Keratinocyte (primary cell): Measurements from ENCODE around the gene MSANTD1. TPM values are rescaled to one million over a fixed set of nuclear protein-coding genes. Genes with fewer than 3 reads are reported as not detected.

ENCODE experiments used
- DNase-seq: peaks from one replicate; pipeline ENCODE4 v3.0.0-alpha.2; 2011; ENCODE audit warnings: low read depth, missing footprints, low spot score
- FAIRE-seq: peaks from 2 replicates; lab custom pipeline; 2011; peaks lifted over from hg19 to GRCh38; lab: Jason Lieb, UNC
- H2AFZ ChIP-seq: 2 replicates; pipeline ENCODE4 v1.6.0; 2012; ENCODE audit warnings: low read length, control low read depth, inconsistent platforms; ENCODE audit not compliant: control insufficient read depth
- H3K27ac ChIP-seq: 2 replicates; pipeline ENCODE4 v1.5.1; 2011; ENCODE audit warnings: low read length; ENCODE audit not compliant: control insufficient read depth, insufficient read depth
- H3K27me3 ChIP-seq: 3 replicates; pipeline ENCODE4 v1.6.0; 2011; ENCODE audit warnings: low read length; ENCODE audit not compliant: control insufficient read depth, insufficient read depth; ENCODE audit errors: extremely low read depth
- H3K36me3 ChIP-seq, 2 experiments: 2 replicates in 1 of 2; 3 replicates in 1 of 2; pipeline ENCODE4 v1.5.1; 2011; ENCODE audit warnings: low read length in 2 of 2, mild to moderate bottlenecking in 1 of 2; ENCODE audit not compliant: control insufficient read depth in 2 of 2, insufficient read depth in 2 of 2; ENCODE audit errors: extremely low read depth in 1 of 2
- H3K4me1 ChIP-seq: 3 replicates; pipeline ENCODE4 v1.5.1; 2011; ENCODE audit warnings: low read length; ENCODE audit not compliant: control insufficient read depth, insufficient read depth; ENCODE audit errors: extremely low read depth
- H3K4me2 ChIP-seq: 3 replicates; pipeline ENCODE4 v1.6.0; 2011; ENCODE audit warnings: low read depth, low read length; ENCODE audit not compliant: control insufficient read depth, insufficient read depth; ENCODE audit errors: extremely low read depth
- H3K4me3 ChIP-seq, 3 experiments: fragments of 200-600 bp in 1 of 3; sonication (generic) in 1 of 3; 2 replicates in 2 of 3; 3 replicates in 1 of 3; pipeline ENCODE4 v1.5.1; 2011 to 2016; ENCODE audit warnings: low read length in 3 of 3, mild to moderate bottlenecking in 3 of 3, control low read depth in 2 of 3, inconsistent platforms in 1 of 3, low read depth in 1 of 3, mixed read lengths in 1 of 3, mixed run types in 1 of 3, moderate library complexity in 1 of 3; ENCODE audit not compliant: control insufficient read depth in 2 of 3, insufficient read depth in 2 of 3; ENCODE audit errors: extremely low read depth in 1 of 3
- H3K79me2 ChIP-seq: 2 replicates; pipeline ENCODE4 v1.6.0; 2012; ENCODE audit warnings: low read length; ENCODE audit not compliant: control insufficient read depth, insufficient read depth
- H3K9ac ChIP-seq: 3 replicates; pipeline ENCODE4 v1.6.0; 2011; ENCODE audit warnings: low read length; ENCODE audit not compliant: control insufficient read depth, insufficient read depth; ENCODE audit errors: extremely low read depth
- H3K9me1 ChIP-seq: 3 replicates; pipeline ENCODE4 v1.6.0; 2011; ENCODE audit warnings: low read length; ENCODE audit not compliant: control insufficient read depth, insufficient read depth; ENCODE audit errors: extremely low read depth
- H3K9me3 ChIP-seq: 2 replicates; pipeline ENCODE4 v1.5.1; 2012; ENCODE audit warnings: low read depth, low read length; ENCODE audit not compliant: control insufficient read depth
- H4K20me1 ChIP-seq: 3 replicates; pipeline ENCODE4 v1.6.0; 2011; ENCODE audit warnings: low read length; ENCODE audit not compliant: control insufficient read depth, insufficient read depth; ENCODE audit errors: extremely low read depth
- EZH2 ChIP-seq: IDR thresholded peaks from one replicate; pipeline ENCODE4 v1.6.1; 2012; ENCODE audit warnings: inconsistent platforms, mild to moderate bottlenecking, low read length, moderate library complexity
- dilution Hi-C: fragments of 300-500 bp; cut with MboI; formaldehyde crosslinking; loops from one replicate; pipeline ENCODE4 v1.7.0; 2020; ENCODE audit warnings: low sequenced_read_pairs; ENCODE audit not compliant: extremely low pct_ligation_motif_present
- polyA plus RNA-seq, 5 experiments: library from polyadenylated mRNA; depleted of rRNA in 3 of 5; stranded (reverse) in 3 of 5; stranded (forward) in 1 of 5; unstranded in 1 of 5; fragments of >200 nt; gene quantifications; 1 replicate in 1 of 5; 2 replicates in 3 of 5; 3 replicates in 1 of 5; pipeline versions ENCODE4 v1.2.1 to v1.2.3, GENCODE V29; 2011 to 2012; ENCODE audit warnings: missing spikeins in 2 of 5, low read depth in 1 of 5, low replicate concordance in 1 of 5
- TF ChIP-seq, protein P1 (sequence below), 3 experiments: IDR thresholded peaks in 1 of 3; conservative IDR thresholded peaks in 1 of 3; optimal IDR thresholded peaks in 1 of 3; 2 replicates in 2 of 3; 3 replicates in 1 of 3; pipeline versions ENCODE3 to v1.5.1; 2011; ENCODE audit warnings: low read length in 3 of 3, mild to moderate bottlenecking in 3 of 3, moderate library complexity in 2 of 3, control low read depth in 1 of 3, inconsistent platforms in 1 of 3; ENCODE audit not compliant: insufficient read depth in 2 of 3; ENCODE audit errors: extremely low read depth in 1 of 3

MSANTD1 gene
- polyA plus RNA-seq, 1 donor (not counting 4 experiments of a cell fraction or from before 2014, with no cell fraction given), result not detected

DNA sequence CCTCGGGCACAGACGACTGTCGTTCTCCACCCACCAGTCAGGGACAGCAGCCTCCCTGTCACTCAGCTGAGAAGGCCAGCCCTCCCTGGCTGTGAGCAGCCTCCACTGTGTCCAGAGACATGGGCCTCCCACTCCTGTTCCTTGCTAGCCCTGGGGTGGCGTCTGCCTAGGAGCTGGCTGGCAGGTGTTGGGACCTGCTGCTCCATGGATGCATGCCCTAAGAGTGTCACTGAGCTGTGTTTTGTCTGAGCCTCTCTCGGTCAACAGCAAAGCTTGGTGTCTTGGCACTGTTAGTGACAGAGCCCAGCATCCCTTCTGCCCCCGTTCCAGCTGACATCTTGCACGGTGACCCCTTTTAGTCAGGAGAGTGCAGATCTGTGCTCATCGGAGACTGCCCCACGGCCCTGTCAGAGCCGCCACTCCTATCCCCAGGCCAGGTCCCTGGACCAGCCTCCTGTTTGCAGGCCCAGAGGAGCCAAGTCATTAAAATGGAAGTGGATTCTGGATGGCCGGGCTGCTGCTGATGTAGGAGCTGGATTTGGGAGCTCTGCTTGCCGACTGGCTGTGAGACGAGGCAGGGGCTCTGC is 7.9 kb upstream of the MSANTD1 start:
- dilution Hi-C loops, result no loop called here

GRCh38 chr4:3241898-3242524 is 6.9 kb upstream of the MSANTD1 start:
- Histone ChIP-seq H3K4me3 (no peak overlapping the region), H3K9me3 (no peaks in the 10 kb centered on the region), H2AFZ (no peak overlapping the region), H4K20me1 (no peaks in the 10 kb centered on the region), H3K79me2 (no peaks in the 10 kb centered on the region), H3K9me1 (no peaks in the 10 kb centered on the region), H3K9ac (no peak overlapping the region), H3K4me2 (no peak overlapping the region), H3K4me1 (no peaks in the 10 kb centered on the region), H3K27me3 (no peaks in the 10 kb centered on the region), H3K27ac (no peak overlapping the region), H3K36me3 (peaks cover 15 to 21% of the 10 kb centered on the region in 2 experiments)
- TF ChIP-seq, protein P1, sequence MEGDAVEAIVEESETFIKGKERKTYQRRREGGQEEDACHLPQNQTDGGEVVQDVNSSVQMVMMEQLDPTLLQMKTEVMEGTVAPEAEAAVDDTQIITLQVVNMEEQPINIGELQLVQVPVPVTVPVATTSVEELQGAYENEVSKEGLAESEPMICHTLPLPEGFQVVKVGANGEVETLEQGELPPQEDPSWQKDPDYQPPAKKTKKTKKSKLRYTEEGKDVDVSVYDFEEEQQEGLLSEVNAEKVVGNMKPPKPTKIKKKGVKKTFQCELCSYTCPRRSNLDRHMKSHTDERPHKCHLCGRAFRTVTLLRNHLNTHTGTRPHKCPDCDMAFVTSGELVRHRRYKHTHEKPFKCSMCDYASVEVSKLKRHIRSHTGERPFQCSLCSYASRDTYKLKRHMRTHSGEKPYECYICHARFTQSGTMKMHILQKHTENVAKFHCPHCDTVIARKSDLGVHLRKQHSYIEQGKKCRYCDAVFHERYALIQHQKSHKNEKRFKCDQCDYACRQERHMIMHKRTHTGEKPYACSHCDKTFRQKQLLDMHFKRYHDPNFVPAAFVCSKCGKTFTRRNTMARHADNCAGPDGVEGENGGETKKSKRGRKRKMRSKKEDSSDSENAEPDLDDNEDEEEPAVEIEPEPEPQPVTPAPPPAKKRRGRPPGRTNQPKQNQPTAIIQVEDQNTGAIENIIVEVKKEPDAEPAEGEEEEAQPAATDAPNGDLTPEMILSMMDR (optimal IDR thresholded peaks at IDR 0.05 in 1 of 3, IDR thresholded peaks at IDR 0.05 in 1 of 3, conservative IDR thresholded peaks at IDR 0.05 in 1 of 3; ENCODE audit: extremely low read depth in 1 of 3, insufficient read depth in 2 of 3, low read length in 3 of 3), result no peak
- no peak for TF ChIP-seq EZH2
- dilution Hi-C loops, result no loop called here
- FAIRE-seq, result no peak
- DNase-seq, result no peak

More for the DNA sequence above, 7.9 kb upstream of the MSANTD1 start:
- no peak overlapping the region for H2AFZ ChIP-seq
- FAIRE-seq (no peak), DNase-seq (no peak)
- no peaks in the 10 kb centered on the region for H3K9me1 ChIP-seq
- no peaks in the 10 kb centered on the region for H3K4me1 ChIP-seq
- no peaks in the 10 kb centered on the region for H3K27me3 ChIP-seq
- no peaks in the 10 kb centered on the region for H3K79me2 ChIP-seq
- no peak overlapping the region for H3K27ac ChIP-seq
- no peaks in the 10 kb centered on the region for H4K20me1 ChIP-seq
- no peaks in the 10 kb centered on the region for H3K9me3 ChIP-seq
- TF ChIP-seq EZH2, result no peak
- TF ChIP-seq, protein P1 (optimal IDR thresholded peaks at IDR 0.05 in 1 of 3, IDR thresholded peaks at IDR 0.05 in 1 of 3, conservative IDR thresholded peaks at IDR 0.05 in 1 of 3; ENCODE audit: extremely low read depth in 1 of 3, insufficient read depth in 2 of 3, low read length in 3 of 3), result no peak
- no peak overlapping the region for H3K9ac ChIP-seq
- peaks cover 17 to 23% of the 10 kb centered on the region in 2 experiments for H3K36me3 ChIP-seq
- no peak overlapping the region for H3K4me3 ChIP-seq
- no peak overlapping the region for H3K4me2 ChIP-seq
